Stimulated activated CD4-positive, alpha-beta T cell treated with anti-CD3 and anti-CD28 coated beads, TNF-alpha, amount 100 ng/mL, for 1 hour (primary cell): ENCODE data around the gene NRXN2.
"Not testable (repeated sequence)": the region's sequence is repeated elsewhere in the genome, so short reads cannot be mapped to it uniquely, and the experiment has no call there.

ENCODE experiments used
- DNase-seq, 3 donors: peaks; one replicate each; pipeline ENCODE4 v3.0.0-alpha.2; 2020; ENCODE audit warnings: low read depth in 3 of 3, low spot score in 1 of 3

Gene NRXN2

GRCh38 chr11:64608636-64609035 is 114.4 kb downstream of the NRXN2 start:
- no peak for DNase-seq

GRCh38 chr11:64608046-64608445 is 115.0 kb downstream of the NRXN2 start:
- DNase-seq, result no peak

DNA sequence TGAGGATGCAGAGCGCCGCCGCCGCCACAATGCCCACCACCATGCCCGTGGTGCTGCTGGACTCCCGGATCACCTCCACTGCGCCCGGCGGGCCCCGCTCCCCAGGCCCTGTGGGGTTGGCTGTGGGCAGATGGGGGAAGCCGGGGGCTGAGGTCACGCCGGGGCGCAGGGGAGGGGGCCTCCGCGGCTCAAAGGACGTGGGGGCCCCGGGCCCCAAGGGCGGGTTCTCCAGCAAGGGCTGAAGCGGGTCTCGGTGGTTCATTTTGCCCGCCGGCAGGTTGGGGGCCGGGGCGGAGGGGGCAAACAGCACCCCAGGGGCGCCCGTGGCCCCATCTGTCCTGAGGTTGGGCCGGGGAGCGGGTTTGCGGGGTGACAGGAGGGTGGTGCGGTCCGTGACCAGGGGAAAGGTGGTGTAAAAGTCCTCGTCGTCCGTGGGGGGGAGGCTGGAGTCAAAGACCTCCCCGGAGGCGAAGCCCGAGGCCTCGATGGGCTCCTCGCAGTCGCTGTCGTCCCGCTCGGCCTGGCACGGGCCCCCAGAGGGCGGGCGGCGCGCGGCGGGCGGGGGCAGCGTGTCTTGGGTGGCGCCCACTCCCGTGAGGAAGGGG is 115.5 kb downstream of the NRXN2 start:
- DNase-seq, result no peak

DNA sequence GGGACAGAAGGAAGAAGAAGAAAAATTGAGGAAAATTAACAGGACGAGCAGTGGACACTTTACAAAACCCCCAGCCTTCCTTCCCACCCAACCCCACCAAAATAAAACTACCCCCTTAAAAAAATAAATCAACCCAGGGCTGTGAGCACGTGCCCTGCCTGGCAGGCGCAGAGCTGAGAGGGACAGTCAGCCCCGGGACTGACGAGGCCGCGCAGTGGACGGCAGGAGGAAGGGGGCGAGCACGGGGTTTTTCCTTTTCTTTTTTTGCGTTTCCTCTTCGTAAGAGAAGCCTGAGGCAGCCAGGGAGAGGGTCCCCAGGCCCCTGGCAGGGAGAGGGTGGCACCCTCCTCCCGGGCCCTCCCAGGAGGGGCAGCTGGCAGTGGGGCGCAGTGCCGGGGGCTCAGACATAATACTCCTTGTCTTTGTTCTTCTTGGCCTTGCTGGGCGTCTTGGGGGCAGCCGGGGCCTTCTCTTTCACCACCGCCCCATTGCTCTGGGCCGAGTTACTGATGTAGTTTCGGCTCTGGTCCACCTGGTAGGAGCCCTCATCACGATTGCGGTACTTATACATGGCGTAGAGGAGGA is 116.1 kb downstream of the NRXN2 start:
- no peak for DNase-seq

GRCh38 chr11:64605656-64606585 is 117.1 kb downstream of the NRXN2 start:
- no peak for DNase-seq

- no peak for DNase-seq
Observed at GRCh38 chr11:64605244-64605560, 117.8 kb downstream of the NRXN2 start.

- no peak for DNase-seq
Observed at GRCh38 chr11:64604458-64605243, 118.3 kb downstream of the NRXN2 start.

- no peak for DNase-seq
Observed at GRCh38 chr11:64603411-64604110, 119.4 kb downstream of the NRXN2 start.

DNA sequence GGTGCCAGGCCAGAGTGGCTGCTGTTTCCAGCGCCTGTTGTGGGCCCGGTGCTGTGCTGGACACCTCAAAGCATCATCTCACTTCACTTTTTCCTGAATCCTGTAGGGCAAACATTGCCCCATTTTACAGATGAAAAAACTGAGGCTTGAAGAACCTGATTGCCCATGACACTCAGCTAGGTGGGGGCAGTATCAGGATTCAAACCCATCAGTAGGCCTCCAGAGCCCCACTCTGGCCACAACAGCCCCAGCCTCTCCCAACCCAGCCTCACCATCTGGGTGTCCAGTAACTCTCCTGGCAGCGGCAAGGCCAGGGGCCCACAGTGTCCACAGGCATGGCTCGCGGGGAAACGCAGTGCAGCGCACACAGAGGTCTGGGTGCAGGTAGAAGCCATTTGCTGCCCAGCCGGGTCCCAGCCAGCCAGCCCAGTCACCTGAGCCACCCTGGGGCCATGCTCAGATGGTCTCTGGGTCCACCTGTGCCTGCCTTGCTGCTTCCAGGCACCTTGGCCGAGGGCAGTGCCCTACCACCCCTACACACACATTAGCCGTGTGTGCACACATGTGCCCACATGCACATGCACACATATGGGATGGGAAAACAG is 120.4 kb downstream of the NRXN2 start:
- DNase-seq, result no peak

DNA sequence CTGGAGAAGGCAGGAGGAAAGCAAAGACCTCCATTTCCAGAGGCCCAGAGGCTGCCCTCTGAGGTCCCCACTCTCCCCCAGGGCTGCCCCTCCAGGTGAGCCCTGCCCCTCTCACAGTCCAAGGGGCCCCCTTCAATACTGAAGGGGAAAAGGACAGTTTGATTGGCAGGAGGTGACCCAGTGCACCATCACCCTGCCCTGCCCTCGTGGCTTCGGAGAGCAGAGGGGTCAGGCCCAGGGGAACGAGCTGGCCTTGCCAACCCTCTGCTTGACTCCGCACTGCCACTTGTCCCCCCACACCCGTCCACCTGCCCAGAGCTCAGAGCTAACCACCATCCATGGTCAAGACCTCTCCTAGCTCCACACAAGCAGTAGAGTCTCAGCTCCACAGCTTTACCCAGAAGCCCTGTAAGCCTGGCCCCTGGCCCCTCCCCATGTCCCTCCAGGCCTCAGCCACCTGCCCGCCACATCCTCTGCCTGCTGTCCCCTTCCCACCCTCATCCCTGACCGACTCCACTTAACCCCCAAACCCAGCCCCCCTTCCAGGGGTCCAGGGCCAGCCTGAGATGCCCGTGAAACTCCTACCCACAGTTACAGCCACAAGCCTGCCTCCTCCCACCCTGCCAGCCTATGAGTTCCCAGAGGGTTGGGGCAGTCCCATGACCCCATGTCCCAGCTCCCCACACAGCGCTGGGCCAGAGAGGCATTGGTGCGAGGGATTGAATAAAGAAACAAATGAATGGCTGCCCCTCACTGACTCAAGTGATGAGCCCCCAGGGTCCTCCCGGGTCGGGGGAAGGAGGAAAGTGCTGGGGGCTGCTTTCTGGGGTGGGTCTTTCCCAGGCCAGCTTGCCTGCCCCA is 121.2 kb downstream of the NRXN2 start:
- no peak for DNase-seq

DNA sequence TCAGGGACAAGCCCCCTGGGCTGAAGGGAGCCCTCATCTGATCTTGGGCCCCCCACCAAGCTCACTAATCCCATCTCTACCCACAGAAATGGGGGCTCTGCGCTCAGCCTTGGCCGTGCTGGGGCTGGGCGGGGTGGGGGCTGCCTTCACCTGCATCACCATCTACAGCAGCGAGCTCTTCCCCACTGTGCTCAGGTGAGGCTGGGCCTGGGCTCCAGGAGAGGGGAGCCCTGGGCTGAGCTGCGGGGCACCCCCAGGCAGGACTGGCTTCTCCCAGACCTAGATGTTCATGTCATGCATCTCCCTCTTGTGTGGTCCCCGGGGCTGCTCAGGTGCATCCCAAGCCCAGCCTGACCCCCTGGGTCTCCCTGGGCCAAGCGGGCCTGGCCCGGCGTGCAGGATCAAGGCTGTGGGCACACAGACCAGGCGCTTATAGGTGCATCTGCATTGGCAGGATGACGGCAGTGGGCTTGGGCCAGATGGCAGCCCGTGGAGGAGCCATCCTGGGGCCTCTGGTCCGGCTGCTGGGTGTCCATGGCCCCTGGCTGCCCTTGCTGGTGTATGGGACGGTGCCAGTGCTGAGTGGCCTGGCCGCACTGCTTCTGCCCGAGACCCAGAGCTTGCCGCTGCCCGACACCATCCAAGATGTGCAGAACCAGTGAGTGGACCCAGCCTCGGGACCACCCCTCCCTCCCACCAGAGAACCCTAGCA is 122.6 kb downstream of the NRXN2 start:
- DNase-seq, result no peak

DNA sequence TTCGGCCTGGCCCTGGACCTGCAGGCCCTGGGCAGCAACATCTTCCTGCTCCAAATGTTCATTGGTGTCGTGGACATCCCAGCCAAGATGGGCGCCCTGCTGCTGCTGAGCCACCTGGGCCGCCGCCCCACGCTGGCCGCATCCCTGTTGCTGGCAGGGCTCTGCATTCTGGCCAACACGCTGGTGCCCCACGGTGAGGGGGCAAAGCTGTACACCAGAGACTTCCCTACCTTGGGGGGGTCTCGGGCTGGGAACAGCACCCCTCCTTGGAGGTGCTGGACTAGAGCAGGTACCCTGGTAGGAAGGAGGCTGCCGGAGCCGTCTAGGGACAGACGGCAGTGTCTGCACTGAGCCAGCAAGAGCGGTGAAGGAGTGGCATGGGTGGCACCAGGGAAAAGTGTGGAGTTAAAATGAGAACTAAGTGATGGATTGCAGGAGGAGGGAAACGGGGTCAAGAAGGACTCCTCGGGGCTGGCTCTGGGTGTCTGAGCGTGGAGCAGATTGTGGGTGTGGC is 123.2 kb downstream of the NRXN2 start:
- DNase-seq, result no peak

DNA sequence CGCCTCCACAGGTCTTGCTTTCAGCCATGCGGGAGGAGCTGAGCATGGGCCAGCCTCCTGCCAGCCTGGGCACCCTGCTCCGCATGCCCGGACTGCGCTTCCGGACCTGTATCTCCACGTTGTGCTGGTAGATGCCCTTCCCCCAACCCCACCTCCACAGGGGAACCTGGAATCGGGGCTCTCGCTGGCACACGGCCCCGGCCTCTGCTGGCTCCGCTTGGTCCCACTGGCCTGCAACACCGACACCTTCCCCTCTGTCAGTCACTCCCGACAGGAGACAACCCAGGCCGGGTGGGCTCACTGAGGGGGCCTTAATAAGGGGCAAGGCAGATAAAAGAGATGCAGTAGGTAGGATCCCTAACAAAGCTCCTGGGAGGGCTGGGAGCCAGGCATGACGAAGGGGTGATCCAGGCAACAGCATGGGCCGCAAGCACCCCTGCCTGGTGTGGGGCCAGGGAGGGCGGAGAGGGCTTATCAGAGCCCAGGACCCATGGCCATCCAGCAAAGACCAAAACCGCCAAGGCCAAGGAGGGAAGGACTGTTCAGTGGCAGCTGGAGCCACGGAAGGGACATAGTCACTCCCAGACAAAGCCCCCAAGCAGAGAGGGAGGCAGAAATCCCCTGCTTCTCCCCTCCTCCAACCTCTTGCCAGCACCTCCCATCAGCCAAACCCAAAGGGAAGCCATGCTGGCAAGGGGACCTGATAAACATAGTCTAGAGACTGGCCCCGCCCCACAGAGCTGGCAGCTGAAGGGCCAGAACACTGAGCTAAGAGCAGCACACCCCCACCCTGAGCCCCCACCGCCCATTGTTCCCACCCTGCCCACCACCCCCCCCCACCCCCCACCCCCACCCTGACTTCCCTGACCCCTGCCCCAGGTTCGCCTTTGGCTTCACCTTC is 124.0 kb downstream of the NRXN2 start:
- no peak for DNase-seq

DNA sequence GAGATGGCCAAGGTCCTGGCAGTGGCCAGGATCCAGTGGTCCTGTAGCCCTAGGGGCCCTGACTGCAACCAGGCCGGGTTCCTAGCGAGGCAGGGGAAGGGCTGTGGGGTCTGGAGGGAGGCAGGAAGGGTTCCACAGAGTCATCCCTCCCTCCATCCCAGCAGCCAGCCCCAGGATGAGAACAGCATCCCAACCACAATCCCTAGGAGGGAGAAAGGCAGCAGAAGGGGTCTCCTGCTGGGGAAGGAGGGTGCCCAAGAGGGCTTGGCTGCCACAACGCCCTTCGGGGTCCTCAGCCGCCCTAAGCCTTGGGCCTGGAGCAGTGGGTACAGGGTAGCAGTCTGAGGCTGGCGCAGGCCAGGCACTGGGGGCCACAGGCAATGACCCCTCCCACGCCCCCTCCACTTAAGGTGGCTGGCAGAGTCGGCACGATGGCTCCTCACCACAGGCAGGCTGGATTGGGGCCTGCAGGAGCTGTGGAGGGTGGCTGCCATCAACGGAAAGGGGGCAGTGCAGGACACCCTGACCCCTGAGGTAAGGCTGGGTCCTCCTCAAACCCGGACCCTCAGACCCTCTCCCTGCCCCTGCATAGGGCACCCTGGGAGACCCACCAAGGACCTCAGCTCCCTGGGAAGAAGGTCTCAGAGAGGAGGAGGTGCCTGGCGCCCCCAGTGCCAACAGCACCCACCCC is 124.7 kb downstream of the NRXN2 start:
- DNase-seq, result no peak

GRCh38 chr11:64597671-64598101 is 125.3 kb downstream of the NRXN2 start:
- no peak for DNase-seq

GRCh38 chr11:64595922-64596321 is 127.1 kb downstream of the NRXN2 start:
- not testable (repeated sequence) for DNase-seq
